Gastroesophageal sphincter (tissue), 4 donors: ENCODE data around the gene CEBPE. TPM values are rescaled to one million over a fixed set of nuclear protein-coding genes. Genes with fewer than 3 reads are reported as not detected.

Source experiments
- ATAC-seq: fragments of 150-250 bp; one replicate; pipeline ENCODE4 v1.9.1; 2016; ENCODE audit warnings: mild to moderate bottlenecking, moderate library complexity
- H3K27ac ChIP-seq, 4 donors: fragments of 200-600 bp; sonication (generic) in 3 of 4; 1 replicate in 3 of 4; 2 replicates in 1 of 4; pipeline ENCODE4 v1.5.1; 2016 to 2019
- H3K27me3 ChIP-seq: fragments of 200-600 bp; sonication (generic); one replicate; pipeline ENCODE4 v1.5.1; 2019
- H3K36me3 ChIP-seq, 2 donors: fragments of 200-600 bp; sonication (generic); one replicate each; pipeline ENCODE4 v1.5.1; 2019; ENCODE audit warnings: control low read depth in 1 of 2
- H3K4me1 ChIP-seq, 3 donors: fragments of 200-600 bp; sonication (generic); 1 replicate in 2 of 3; 2 replicates in 1 of 3; pipeline ENCODE4 v1.5.1; 2016 to 2019; ENCODE audit warnings: control low read depth in 2 of 3
- H3K4me3 ChIP-seq, 2 donors: fragments of 200-600 bp; sonication (generic); one replicate each; pipeline ENCODE4 v1.5.1; 2019; ENCODE audit warnings: mild to moderate bottlenecking in 1 of 2, moderate library complexity in 1 of 2
- H3K9me3 ChIP-seq, 3 donors: fragments of 200-600 bp; sonication (generic); one replicate each; pipeline ENCODE4 v1.5.1; 2017 to 2019; ENCODE audit warnings: control low read depth in 2 of 3
- CTCF ChIP-seq, 4 experiments: fragments of 200-600 bp in 2 of 4; fragments of 450-650 bp in 2 of 4; sonication (generic) in 1 of 4; IDR thresholded peaks; one replicate each; pipeline ENCODE4 v1.5.1; 2017 to 2019; ENCODE audit warnings: antibody characterized with exemption in 4 of 4, mild to moderate bottlenecking in 2 of 4, moderate library complexity in 2 of 4
- EP300 ChIP-seq: sonication (generic); formaldehyde crosslinking; IDR thresholded peaks from one replicate; pipeline ENCODE4 v1.6.1; 2017; ENCODE audit warnings: antibody characterized with exemption, mild to moderate bottlenecking
- POLR2A ChIP-seq, 2 donors: fragments of 450-650 bp; IDR thresholded peaks; one replicate each; pipeline ENCODE4 v1.6.1; 2017; ENCODE audit warnings: antibody characterized with exemption in 2 of 2, mild to moderate bottlenecking in 2 of 2, moderate library complexity in 1 of 2
- POLR2AphosphoS5 ChIP-seq: sonication (generic); formaldehyde crosslinking; IDR thresholded peaks from one replicate; pipeline ENCODE4 v1.6.1; 2017; ENCODE audit warnings: antibody characterized with exemption
- WGBS, 2 donors: methylation state at CpG; one replicate each; pipeline ENCODE4 v1.1.5; 2018; ENCODE audit warnings: low coverage in 1 of 2; 5-methylcytosine and 5-hydroxymethylcytosine counted together
- total RNA-seq, 4 donors: library from RNA; depleted of rRNA; stranded (reverse); fragments of >200 nt; gene quantifications; one replicate each; pipeline ENCODE4 v1.1.0, GENCODE V29; 2016

CEBPE gene
- total RNA-seq, 4 donors from 2014 or later: not detected

GRCh38 chr14:23146351-23146910 is 27.4 kb upstream of the CEBPE start:
- peak overlapping the region; percentile 89 to 95 (median 90) for H3K27ac ChIP-seq
- H3K9me3 ChIP-seq: no peaks in the 10 kb centered on the region
- no peaks in the 10 kb centered on the region for H3K27me3 ChIP-seq
- no CpG with 5 or more reads among the region's 2 CpGs for WGBS, 2 donors
- ATAC-seq: no peak
- H3K4me3 ChIP-seq: no peak overlapping the region
- H3K36me3 ChIP-seq: peaks cover 0 to 20% of the 10 kb centered on the region in 2 donors
- peaks cover 12 to 100% (median 12%) of the 10 kb centered on the region in 3 donors for H3K4me1 ChIP-seq
- TF ChIP-seq POLR2A (IDR thresholded peaks at IDR 0.05) (no peak), POLR2AphosphoS5 (no peak), EP300 (no peak), CTCF (IDR thresholded peaks at IDR 0.05) (no peak)

GRCh38 chr14:23145794-23146350 is 26.8 kb upstream of the CEBPE start:
- peaks cover 12 to 100% (median 12%) of the 10 kb centered on the region in 3 donors for H3K4me1 ChIP-seq
- WGBS, 2 donors: 19 to 49% methylated on average over 3 to 4 of the region's 4 CpGs
- H3K4me3 ChIP-seq: no peak overlapping the region

GRCh38 chr14:23143911-23144310 is 24.9 kb upstream of the CEBPE start:
- Histone ChIP-seq H3K36me3 (peaks cover 0 to 31% of the 10 kb centered on the region in 2 donors), H3K9me3 (no peaks in the 10 kb centered on the region), H3K27me3 (no peaks in the 10 kb centered on the region), H3K4me3 (no peak overlapping the region), H3K4me1 (peaks cover 12 to 87% (median 12%) of the 10 kb centered on the region in 3 donors), H3K27ac (peak overlapping the region in 3 of 4 donors; percentile 84 to 95 (median 90))
- no peak for TF ChIP-seq POLR2AphosphoS5
- no peak for TF ChIP-seq EP300
- no peak for TF ChIP-seq POLR2A (IDR thresholded peaks at IDR 0.05)
- TF ChIP-seq CTCF (IDR thresholded peaks at IDR 0.05): no peak
- WGBS, 2 donors: 63 to 91% methylated on average over 1 of the region's 1 CpG
- no peak for ATAC-seq

More at GRCh38 chr14:23145794-23146350, 26.8 kb upstream of the CEBPE start:
- ATAC-seq: peak; percentile 74
- H3K27me3 ChIP-seq: no peaks in the 10 kb centered on the region
- no peaks in the 10 kb centered on the region for H3K9me3 ChIP-seq
- peaks cover 0 to 19% of the 10 kb centered on the region in 2 donors for H3K36me3 ChIP-seq
- H3K27ac ChIP-seq: peak overlapping the region; percentile 89 to 95 (median 90)
- TF ChIP-seq POLR2A (IDR thresholded peaks at IDR 0.05) (no peak), POLR2AphosphoS5 (peak; percentile 88), CTCF (IDR thresholded peaks at IDR 0.05) (no peak), EP300 (peak; percentile 63)

- TF ChIP-seq POLR2A (IDR thresholded peaks at IDR 0.05) (no peak), EP300 (no peak), POLR2AphosphoS5 (no peak), CTCF (IDR thresholded peaks at IDR 0.05) (no peak)
- 86% methylated on average over 3 of the region's 4 CpGs; no CpG with 5 or more reads in 1 of the 2 donors for WGBS, 2 donors
- no peak for ATAC-seq
- H3K4me3 ChIP-seq: no peak overlapping the region
- H3K9me3 ChIP-seq: no peaks in the 10 kb centered on the region
- no peaks in the 10 kb centered on the region for H3K27me3 ChIP-seq
- H3K27ac ChIP-seq: peak overlapping the region; percentile 72 to 95 (median 87)
- peaks cover 0 to 42% of the 10 kb centered on the region in 2 donors for H3K36me3 ChIP-seq
- H3K4me1 ChIP-seq: peaks cover 12 to 87% (median 14%) of the 10 kb centered on the region in 3 donors
Measured at GRCh38 chr14:23142826-23143225, 23.8 kb upstream of the CEBPE start.
